ENCODE data around the gene HESX1. TPM values are rescaled to one million over a fixed set of nuclear protein-coding genes. Genes with fewer than 3 reads are reported as not detected.

HESX1 gene
- under 0.01 and 0.22 TPM in 2 replicates for total RNA-seq

GRCh38 chr3:57199895-57200297, at the start of gene HESX1:
Gene HESX1 (minus strand): TSS chr3:57199978. CDS start chr3:57199918, 60 bp downstream.
- DNase-seq (ENCODE audit: low read depth in 2 of 2) = no peak

- no peak for DNase-seq (ENCODE audit: low read depth in 2 of 2)
Observed at GRCh38 chr3:57244946-57245345, 45.2 kb upstream of the HESX1 start.

GRCh38 chr3:57234613-57235575, 35.1 kb upstream of the HESX1 start:
- no peak for DNase-seq (ENCODE audit: low read depth in 2 of 2)

- DNase-seq (ENCODE audit: low read depth in 2 of 2) = no peak
Observed at GRCh38 chr3:57233799-57234198, 34.0 kb upstream of the HESX1 start.

GRCh38 chr3:57230006-57230405, 30.2 kb upstream of the HESX1 start:
- no peak for DNase-seq (ENCODE audit: low read depth in 2 of 2)

GRCh38 chr3:57227930-57228751, 28.4 kb upstream of the HESX1 start:
- peak; percentile 55 to 56 for DNase-seq (ENCODE audit: low read depth in 2 of 2)

GRCh38 chr3:57227204-57227929, 27.6 kb upstream of the HESX1 start, which contains the start of gene APPL1:
Gene APPL1 (plus strand): TSS chr3:57227729. CDS start chr3:57227884, 155 bp downstream.
- DNase-seq (ENCODE audit: low read depth in 2 of 2) = peak; percentile 92 to 94

- DNase-seq (ENCODE audit: low read depth in 2 of 2) = no peak
Observed at GRCh38 chr3:57226176-57226575, 26.4 kb upstream of the HESX1 start.

- no peak for DNase-seq (ENCODE audit: low read depth in 2 of 2)
Observed at GRCh38 chr3:57224856-57225255, 25.1 kb upstream of the HESX1 start.

- DNase-seq (ENCODE audit: low read depth in 2 of 2) = peak; percentile 48 to 50
Observed at GRCh38 chr3:57221883-57222282, 22.1 kb upstream of the HESX1 start.

- no peak for DNase-seq (ENCODE audit: low read depth in 2 of 2)
Observed at GRCh38 chr3:57206423-57206822, 6.6 kb upstream of the HESX1 start.

GRCh38 chr3:57194641-57195040, 5.1 kb downstream of the HESX1 start:
- DNase-seq (ENCODE audit: low read depth in 2 of 2) = no peak

GRCh38 chr3:57192028-57192427, 7.8 kb downstream of the HESX1 start:
- no peak for DNase-seq (ENCODE audit: low read depth in 2 of 2)

GRCh38 chr3:57184526-57184925, 15.3 kb downstream of the HESX1 start:
- no peak for DNase-seq (ENCODE audit: low read depth in 2 of 2)

- peak; percentile 35 to 51 for DNase-seq (ENCODE audit: low read depth in 2 of 2)
Observed at GRCh38 chr3:57179580-57180410, 20.0 kb downstream of the HESX1 start.

GRCh38 chr3:57176045-57176444, 23.7 kb downstream of the HESX1 start:
- DNase-seq (ENCODE audit: low read depth in 2 of 2) = no peak

- DNase-seq (ENCODE audit: low read depth in 2 of 2) = no peak
Observed at GRCh38 chr3:57173687-57174086, 26.1 kb downstream of the HESX1 start.

GRCh38 chr3:57170946-57171345, 28.8 kb downstream of the HESX1 start:
- DNase-seq (ENCODE audit: low read depth in 2 of 2) = no peak

GRCh38 chr3:57169872-57170623, 29.7 kb downstream of the HESX1 start:
- DNase-seq (ENCODE audit: low read depth in 2 of 2) = peak; percentile 74 to 79

- no peak for DNase-seq (ENCODE audit: low read depth in 2 of 2)
Observed at GRCh38 chr3:57169108-57169507, 30.7 kb downstream of the HESX1 start.

All from lung microvascular endothelial cell (primary cell).